Ureter (tissue), 1 donor: ENCODE data around the gene TRANK1. TPM values are rescaled to one million over a fixed set of nuclear protein-coding genes. Genes with fewer than 3 reads are reported as not detected.
"Not testable (repeated sequence)": the region's sequence is repeated elsewhere in the genome, so short reads cannot be mapped to it uniquely, and the experiment has no call there.

Experiments used
- DNase-seq: peaks from one replicate; pipeline ENCODE4 v3.0.0-alpha.2; 2020; ENCODE audit warnings: low spot score
- total RNA-seq: library from RNA; stranded (reverse); gene quantifications from one replicate; pipeline ENCODE4 v1.2.4, GENCODE V29; 2023
- donor health status: DM: yes; HTN: yes; CAD: no.

TRANK1 gene
- total RNA-seq, 1 donor from 2014 or later, result 29.2 TPM

GRCh38 chr3:36920884-36921567, 23.8 kb downstream of the TRANK1 start:
- DNase-seq, result no peak

- no peak for DNase-seq
Measured at GRCh38 chr3:36919439-36920160, 25.3 kb downstream of the TRANK1 start.

GRCh38 chr3:36918050-36918449, 26.8 kb downstream of the TRANK1 start:
- no peak for DNase-seq

- no peak for DNase-seq
Measured at GRCh38 chr3:36911990-36912804, 32.7 kb downstream of the TRANK1 start.

- DNase-seq, result no peak
Measured at GRCh38 chr3:36909666-36910065, 35.2 kb downstream of the TRANK1 start.

GRCh38 chr3:36909181-36909580, 35.7 kb downstream of the TRANK1 start:
- no peak for DNase-seq

- no peak for DNase-seq
Measured at GRCh38 chr3:36908647-36909180, 36.1 kb downstream of the TRANK1 start.

GRCh38 chr3:36907911-36908646, 36.8 kb downstream of the TRANK1 start:
- DNase-seq, result peak; percentile 64

- no peak for DNase-seq
Measured at GRCh38 chr3:36906504-36907149, 38.2 kb downstream of the TRANK1 start.

GRCh38 chr3:36905545-36905944, 39.3 kb downstream of the TRANK1 start:
- no peak for DNase-seq

GRCh38 chr3:36904641-36905040, 40.2 kb downstream of the TRANK1 start:
- DNase-seq, result no peak

GRCh38 chr3:36904065-36904464, 40.8 kb downstream of the TRANK1 start:
- not testable (repeated sequence) for DNase-seq

- no peak for DNase-seq
Measured at GRCh38 chr3:36903119-36903882, 41.6 kb downstream of the TRANK1 start.

GRCh38 chr3:36901588-36901987, 43.3 kb downstream of the TRANK1 start:
- no peak for DNase-seq

- no peak for DNase-seq
Measured at GRCh38 chr3:36900474-36901443, 44.1 kb downstream of the TRANK1 start.

GRCh38 chr3:36895496-36896409, 49.1 kb downstream of the TRANK1 start:
- DNase-seq, result no peak

GRCh38 chr3:36894914-36895313, 49.9 kb downstream of the TRANK1 start:
- DNase-seq, result no peak

- DNase-seq, result no peak
Measured at GRCh38 chr3:36893826-36894225, 51.0 kb downstream of the TRANK1 start.
